HEK293 (cell line): Measurements from ENCODE around the gene ZKSCAN4.

Experiments used
- EGR2 ChIP-seq: fragments of 450-650 bp; formaldehyde crosslinking; IDR thresholded peaks from 2 replicates; pipeline ENCODE4 v1.5.1; 2016; ENCODE audit warnings: low read depth, missing biosample characterization, missing genetic modification characterization
- GFI1B ChIP-seq: fragments of 450-650 bp; formaldehyde crosslinking; IDR thresholded peaks from 2 replicates; pipeline ENCODE4 v1.5.1; 2016; ENCODE audit warnings: missing biosample characterization, missing genetic modification characterization
- HOXD13 ChIP-seq: sonication (generic); formaldehyde crosslinking; IDR thresholded peaks from 2 replicates; pipeline ENCODE4 v1.8.0; 2022; ENCODE audit warnings: missing genetic modification reagents, borderline replicate concordance
- KLF16 ChIP-seq: fragments of 450-650 bp; formaldehyde crosslinking; IDR thresholded peaks from 2 replicates; pipeline ENCODE4 v1.5.1; 2017; ENCODE audit warnings: missing biosample characterization, missing genetic modification characterization
- KLF7 ChIP-seq: fragments of 450-650 bp; formaldehyde crosslinking; IDR thresholded peaks from 2 replicates; pipeline ENCODE4 v1.5.1; 2016; ENCODE audit warnings: missing biosample characterization, missing genetic modification characterization, borderline replicate concordance
- SCRT2 ChIP-seq: fragments of 450-650 bp; formaldehyde crosslinking; IDR thresholded peaks from 2 replicates; pipeline ENCODE4 v1.5.1; 2016; ENCODE audit warnings: missing biosample characterization, missing genetic modification characterization
- SETDB1 ChIP-seq: IDR thresholded peaks from one replicate; pipeline ENCODE4 v1.6.1; 2017; ENCODE audit warnings: mild to moderate bottlenecking, low read length, moderate library complexity, mixed read lengths; ENCODE audit not compliant: insufficient read length
- ZNF10 ChIP-seq: fragments of 450-650 bp; formaldehyde crosslinking; IDR thresholded peaks from 2 replicates; pipeline ENCODE4 v1.5.1; 2017; ENCODE audit warnings: missing biosample characterization, missing genetic modification characterization
- ZNF146 ChIP-seq: fragments of 450-650 bp; formaldehyde crosslinking; IDR thresholded peaks from 2 replicates; pipeline ENCODE4 v1.5.1; 2016; ENCODE audit warnings: missing biosample characterization, missing genetic modification characterization
- ZNF174 ChIP-seq: fragments of 450-650 bp; formaldehyde crosslinking; IDR thresholded peaks from 2 replicates; pipeline ENCODE4 v1.5.0; 2017; ENCODE audit warnings: missing biosample characterization, mild to moderate bottlenecking, missing genetic modification characterization
- ZNF221 ChIP-seq: fragments of 450-650 bp; formaldehyde crosslinking; IDR thresholded peaks from 2 replicates; pipeline ENCODE4 v1.5.1; 2017; ENCODE audit warnings: missing biosample characterization, missing genetic modification characterization, borderline replicate concordance
- ZNF23 ChIP-seq: fragments of 450-650 bp; formaldehyde crosslinking; IDR thresholded peaks from 2 replicates; pipeline ENCODE4 v1.5.1; 2016; ENCODE audit warnings: missing biosample characterization, missing genetic modification characterization, borderline replicate concordance
- ZNF302 ChIP-seq: fragments of 450-650 bp; formaldehyde crosslinking; IDR thresholded peaks from 2 replicates; pipeline ENCODE4 v1.5.1; 2016; ENCODE audit warnings: missing biosample characterization, missing genetic modification characterization, low read depth
- ZNF324 ChIP-seq: fragments of 450-650 bp; formaldehyde crosslinking; IDR thresholded peaks from 2 replicates; pipeline ENCODE4 v1.5.1; 2016; ENCODE audit warnings: missing biosample characterization, missing genetic modification characterization
- ZNF354C ChIP-seq: fragments of 450-650 bp; formaldehyde crosslinking; IDR thresholded peaks from 2 replicates; pipeline ENCODE4 v1.5.1; 2016; ENCODE audit warnings: missing biosample characterization, missing genetic modification characterization, low read depth, borderline replicate concordance
- ZNF558 ChIP-seq: fragments of 450-650 bp; formaldehyde crosslinking; IDR thresholded peaks from 2 replicates; pipeline ENCODE4 v1.5.1; 2016; ENCODE audit warnings: missing biosample characterization, missing genetic modification characterization
- ZNF560 ChIP-seq: fragments of 450-650 bp; formaldehyde crosslinking; IDR thresholded peaks from 2 replicates; pipeline ENCODE4 v1.5.1; 2017; ENCODE audit warnings: missing biosample characterization, missing genetic modification characterization, borderline replicate concordance
- ZNF658 ChIP-seq: fragments of 450-650 bp; formaldehyde crosslinking; IDR thresholded peaks from 2 replicates; pipeline ENCODE4; 2016; ENCODE audit warnings: missing biosample characterization, missing genetic modification characterization
- ZNF747 ChIP-seq: fragments of 450-650 bp; formaldehyde crosslinking; IDR thresholded peaks from 2 replicates; pipeline ENCODE4 v1.5.1; 2016; ENCODE audit warnings: missing biosample characterization, missing genetic modification characterization
- TF ChIP-seq, protein P1 (sequence below): fragments of 450-650 bp; formaldehyde crosslinking; IDR thresholded peaks from 2 replicates; pipeline ENCODE4 v1.5.1; 2017; ENCODE audit warnings: missing biosample characterization, missing genetic modification characterization
- TF ChIP-seq, protein P2 (sequence below): fragments of 450-650 bp; formaldehyde crosslinking; IDR thresholded peaks from 2 replicates; pipeline ENCODE4 v1.5.0; 2017; ENCODE audit warnings: missing biosample characterization, missing genetic modification characterization, borderline replicate concordance
- TF ChIP-seq, protein P3 (sequence below): fragments of 450-650 bp; formaldehyde crosslinking; IDR thresholded peaks from 2 replicates; pipeline ENCODE4; 2016; ENCODE audit warnings: missing biosample characterization, missing genetic modification characterization
- TF ChIP-seq, protein P4 (sequence below): fragments of 450-650 bp; formaldehyde crosslinking; optimal IDR thresholded peaks from 2 replicates; pipeline ENCODE3; 2016; ENCODE audit warnings: missing biosample characterization, mild to moderate bottlenecking, missing genetic modification characterization
- TF ChIP-seq, protein P5 (sequence below): fragments of 450-650 bp; formaldehyde crosslinking; IDR thresholded peaks from 2 replicates; pipeline ENCODE4 v1.5.1; 2016; ENCODE audit warnings: missing biosample characterization, missing genetic modification characterization, low read depth
- TF ChIP-seq, protein P6 (sequence below): fragments of 450-650 bp; formaldehyde crosslinking; IDR thresholded peaks from 2 replicates; pipeline ENCODE4 v1.5.1; 2016; ENCODE audit warnings: missing biosample characterization, missing genetic modification characterization
- TF ChIP-seq, protein P7 (sequence below): fragments of 450-650 bp; formaldehyde crosslinking; IDR thresholded peaks from 2 replicates; pipeline ENCODE4 v1.5.1; 2017; ENCODE audit warnings: missing biosample characterization, missing genetic modification characterization

ZKSCAN4 gene

DNA sequence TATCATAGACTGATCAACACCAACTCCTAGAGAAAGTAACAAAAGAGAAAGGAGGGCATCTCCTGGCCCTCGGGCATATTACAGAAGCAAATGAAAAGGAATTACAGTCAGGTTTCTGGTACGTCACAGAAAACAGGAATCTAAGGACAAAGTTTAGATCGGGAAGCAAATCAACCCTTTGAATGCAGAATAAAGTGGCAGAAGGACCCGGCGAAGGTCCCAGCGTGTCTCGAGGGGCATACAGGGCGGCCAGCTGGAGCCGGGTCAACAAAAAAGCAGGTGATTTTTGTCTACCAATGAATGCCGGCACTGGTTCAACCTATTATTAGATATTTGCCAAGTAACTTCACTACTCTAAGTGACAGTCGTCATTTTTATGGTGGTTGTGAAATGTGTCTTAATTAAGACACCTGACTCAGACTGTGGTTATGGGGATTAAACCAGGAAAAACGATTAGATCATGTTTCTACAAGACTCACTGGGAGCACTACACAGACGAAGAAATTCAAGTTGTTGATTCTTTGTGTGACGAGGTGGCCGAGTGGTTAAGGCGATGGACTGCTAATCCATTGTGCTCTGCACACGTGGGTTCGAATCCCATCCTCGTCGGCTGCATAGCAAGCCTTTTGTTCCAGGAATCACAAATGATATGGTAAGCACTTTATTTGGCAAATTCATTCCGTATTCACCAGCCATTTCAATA, 39.4 kb downstream of the ZKSCAN4 start (continued):
- peak; percentile 17 for TF ChIP-seq SETDB1
- TF ChIP-seq KLF16 (tag by site-specific recombination): no peak
- TF ChIP-seq ZNF558 (tag by site-specific recombination): peak; percentile 87; the same call in 1 of the 2 replicates
- peak; percentile 39; the same call in 1 of the 2 replicates for TF ChIP-seq ZNF10 (tag by site-specific recombination)
- no peak for TF ChIP-seq ZNF302 (tag by site-specific recombination)
- TF ChIP-seq ZNF221 (tag by site-specific recombination): peak; percentile 79; the same call in 1 of the 2 replicates
- no peak for TF ChIP-seq EGR2 (tag by site-specific recombination)
- TF ChIP-seq ZNF658 (tag by site-specific recombination): no peak
- TF ChIP-seq ZNF354C (tag by site-specific recombination): no peak
- no peak for TF ChIP-seq ZNF747 (tag by site-specific recombination)
- TF ChIP-seq ZNF324 (tag by site-specific recombination): peak; percentile 97
- TF ChIP-seq ZNF560: no peak
- TF ChIP-seq ZNF174 (tag by site-specific recombination): no peak
- TF ChIP-seq, protein P1, sequence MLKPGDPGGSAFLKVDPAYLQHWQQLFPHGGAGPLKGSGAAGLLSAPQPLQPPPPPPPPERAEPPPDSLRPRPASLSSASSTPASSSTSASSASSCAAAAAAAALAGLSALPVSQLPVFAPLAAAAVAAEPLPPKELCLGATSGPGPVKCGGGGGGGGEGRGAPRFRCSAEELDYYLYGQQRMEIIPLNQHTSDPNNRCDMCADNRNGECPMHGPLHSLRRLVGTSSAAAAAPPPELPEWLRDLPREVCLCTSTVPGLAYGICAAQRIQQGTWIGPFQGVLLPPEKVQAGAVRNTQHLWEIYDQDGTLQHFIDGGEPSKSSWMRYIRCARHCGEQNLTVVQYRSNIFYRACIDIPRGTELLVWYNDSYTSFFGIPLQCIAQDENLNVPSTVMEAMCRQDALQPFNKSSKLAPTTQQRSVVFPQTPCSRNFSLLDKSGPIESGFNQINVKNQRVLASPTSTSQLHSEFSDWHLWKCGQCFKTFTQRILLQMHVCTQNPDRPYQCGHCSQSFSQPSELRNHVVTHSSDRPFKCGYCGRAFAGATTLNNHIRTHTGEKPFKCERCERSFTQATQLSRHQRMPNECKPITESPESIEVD (tag by site-specific recombination): peak; percentile 83
- TF ChIP-seq, protein P2, sequence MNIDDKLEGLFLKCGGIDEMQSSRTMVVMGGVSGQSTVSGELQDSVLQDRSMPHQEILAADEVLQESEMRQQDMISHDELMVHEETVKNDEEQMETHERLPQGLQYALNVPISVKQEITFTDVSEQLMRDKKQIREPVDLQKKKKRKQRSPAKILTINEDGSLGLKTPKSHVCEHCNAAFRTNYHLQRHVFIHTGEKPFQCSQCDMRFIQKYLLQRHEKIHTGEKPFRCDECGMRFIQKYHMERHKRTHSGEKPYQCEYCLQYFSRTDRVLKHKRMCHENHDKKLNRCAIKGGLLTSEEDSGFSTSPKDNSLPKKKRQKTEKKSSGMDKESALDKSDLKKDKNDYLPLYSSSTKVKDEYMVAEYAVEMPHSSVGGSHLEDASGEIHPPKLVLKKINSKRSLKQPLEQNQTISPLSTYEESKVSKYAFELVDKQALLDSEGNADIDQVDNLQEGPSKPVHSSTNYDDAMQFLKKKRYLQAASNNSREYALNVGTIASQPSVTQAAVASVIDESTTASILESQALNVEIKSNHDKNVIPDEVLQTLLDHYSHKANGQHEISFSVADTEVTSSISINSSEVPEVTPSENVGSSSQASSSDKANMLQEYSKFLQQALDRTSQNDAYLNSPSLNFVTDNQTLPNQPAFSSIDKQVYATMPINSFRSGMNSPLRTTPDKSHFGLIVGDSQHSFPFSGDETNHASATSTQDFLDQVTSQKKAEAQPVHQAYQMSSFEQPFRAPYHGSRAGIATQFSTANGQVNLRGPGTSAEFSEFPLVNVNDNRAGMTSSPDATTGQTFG (tag by site-specific recombination): no peak; the same call in 1 of the 2 replicates
- TF ChIP-seq KLF7 (tag by site-specific recombination): no peak
- peak; percentile 96 for TF ChIP-seq SCRT2 (tag by site-specific recombination)
- TF ChIP-seq, protein P3, sequence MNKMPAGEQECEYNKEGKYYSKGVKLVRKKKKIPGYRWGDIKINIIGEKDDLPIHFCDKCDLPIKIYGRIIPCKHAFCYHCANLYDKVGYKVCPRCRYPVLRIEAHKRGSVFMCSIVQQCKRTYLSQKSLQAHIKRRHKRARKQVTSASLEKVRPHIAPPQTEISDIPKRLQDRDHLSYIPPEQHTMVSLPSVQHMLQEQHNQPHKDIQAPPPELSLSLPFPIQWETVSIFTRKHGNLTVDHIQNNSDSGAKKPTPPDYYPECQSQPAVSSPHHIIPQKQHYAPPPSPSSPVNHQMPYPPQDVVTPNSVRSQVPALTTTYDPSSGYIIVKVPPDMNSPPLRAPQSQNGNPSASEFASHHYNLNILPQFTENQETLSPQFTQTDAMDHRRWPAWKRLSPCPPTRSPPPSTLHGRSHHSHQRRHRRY: peak; percentile 55; the same call in 1 of the 2 replicates
- TF ChIP-seq GFI1B (tag by site-specific recombination): 0 out of 2 replicates have a peak, but pooled peaks have one; percentile 33
- TF ChIP-seq, protein P4, sequence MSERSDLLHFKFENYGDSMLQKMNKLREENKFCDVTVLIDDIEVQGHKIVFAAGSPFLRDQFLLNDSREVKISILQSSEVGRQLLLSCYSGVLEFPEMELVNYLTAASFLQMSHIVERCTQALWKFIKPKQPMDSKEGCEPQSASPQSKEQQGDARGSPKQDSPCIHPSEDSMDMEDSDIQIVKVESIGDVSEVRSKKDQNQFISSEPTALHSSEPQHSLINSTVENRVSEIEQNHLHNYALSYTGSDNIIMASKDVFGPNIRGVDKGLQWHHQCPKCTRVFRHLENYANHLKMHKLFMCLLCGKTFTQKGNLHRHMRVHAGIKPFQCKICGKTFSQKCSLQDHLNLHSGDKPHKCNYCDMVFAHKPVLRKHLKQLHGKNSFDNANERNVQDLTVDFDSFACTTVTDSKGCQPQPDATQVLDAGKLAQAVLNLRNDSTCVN (tag by site-specific recombination): no peak
- TF ChIP-seq HOXD13 (CRISPR knock-in tag): 0 out of 2 replicates have a peak, but pooled peaks have one; percentile 30
- peak; percentile 67 for TF ChIP-seq ZNF146 (tag by site-specific recombination)
- TF ChIP-seq, protein P5, sequence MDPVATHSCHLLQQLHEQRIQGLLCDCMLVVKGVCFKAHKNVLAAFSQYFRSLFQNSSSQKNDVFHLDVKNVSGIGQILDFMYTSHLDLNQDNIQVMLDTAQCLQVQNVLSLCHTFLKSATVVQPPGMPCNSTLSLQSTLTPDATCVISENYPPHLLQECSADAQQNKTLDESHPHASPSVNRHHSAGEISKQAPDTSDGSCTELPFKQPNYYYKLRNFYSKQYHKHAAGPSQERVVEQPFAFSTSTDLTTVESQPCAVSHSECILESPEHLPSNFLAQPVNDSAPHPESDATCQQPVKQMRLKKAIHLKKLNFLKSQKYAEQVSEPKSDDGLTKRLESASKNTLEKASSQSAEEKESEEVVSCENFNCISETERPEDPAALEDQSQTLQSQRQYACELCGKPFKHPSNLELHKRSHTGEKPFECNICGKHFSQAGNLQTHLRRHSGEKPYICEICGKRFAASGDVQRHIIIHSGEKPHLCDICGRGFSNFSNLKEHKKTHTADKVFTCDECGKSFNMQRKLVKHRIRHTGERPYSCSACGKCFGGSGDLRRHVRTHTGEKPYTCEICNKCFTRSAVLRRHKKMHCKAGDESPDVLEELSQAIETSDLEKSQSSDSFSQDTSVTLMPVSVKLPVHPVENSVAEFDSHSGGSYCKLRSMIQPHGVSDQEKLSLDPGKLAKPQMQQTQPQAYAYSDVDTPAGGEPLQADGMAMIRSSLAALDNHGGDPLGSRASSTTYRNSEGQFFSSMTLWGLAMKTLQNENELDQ: no peak
- TF ChIP-seq, protein P6, sequence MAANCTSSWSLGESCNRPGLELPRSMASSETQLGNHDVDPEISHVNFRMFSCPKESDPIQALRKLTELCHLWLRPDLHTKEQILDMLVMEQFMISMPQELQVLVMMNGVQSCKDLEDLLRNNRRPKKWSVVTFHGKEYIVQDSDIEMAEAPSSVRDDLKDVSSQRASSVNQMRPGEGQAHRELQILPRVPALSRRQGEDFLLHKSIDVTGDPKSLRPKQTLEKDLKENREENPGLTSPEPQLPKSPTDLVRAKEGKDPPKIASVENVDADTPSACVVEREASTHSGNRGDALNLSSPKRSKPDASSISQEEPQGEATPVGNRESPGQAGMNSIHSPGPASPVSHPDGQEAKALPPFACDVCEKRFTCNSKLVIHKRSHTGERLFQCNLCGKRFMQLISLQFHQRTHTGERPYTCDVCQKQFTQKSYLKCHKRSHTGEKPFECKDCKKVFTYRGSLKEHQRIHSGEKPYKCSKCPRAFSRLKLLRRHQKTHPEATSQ (tag by site-specific recombination): no peak
- TF ChIP-seq, protein P7, sequence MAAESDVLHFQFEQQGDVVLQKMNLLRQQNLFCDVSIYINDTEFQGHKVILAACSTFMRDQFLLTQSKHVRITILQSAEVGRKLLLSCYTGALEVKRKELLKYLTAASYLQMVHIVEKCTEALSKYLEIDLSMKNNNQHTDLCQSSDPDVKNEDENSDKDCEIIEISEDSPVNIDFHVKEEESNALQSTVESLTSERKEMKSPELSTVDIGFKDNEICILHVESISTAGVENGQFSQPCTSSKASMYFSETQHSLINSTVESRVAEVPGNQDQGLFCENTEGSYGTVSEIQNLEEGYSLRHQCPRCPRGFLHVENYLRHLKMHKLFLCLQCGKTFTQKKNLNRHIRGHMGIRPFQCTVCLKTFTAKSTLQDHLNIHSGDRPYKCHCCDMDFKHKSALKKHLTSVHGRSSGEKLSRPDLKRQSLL: peak; percentile 7; the same call in 1 of the 2 replicates
- TF ChIP-seq ZNF23 (tag by site-specific recombination): no peak
